Stimulated activated CD8-positive, alpha-beta memory T cell treated with anti-CD3 and anti-CD28 coated beads, Interleukin-12 subunit alpha, Interleukin-12 subunit beta, amount 100 ng/mL, for 1 hour (primary cell): ENCODE measurements around the gene NOS2.
"Not testable (repeated sequence)": the region's sequence is repeated elsewhere in the genome, so short reads cannot be mapped to it uniquely, and the experiment has no call there.

Source experiments
- DNase-seq: peaks from one replicate; pipeline ENCODE4 v3.0.0-alpha.2; 2020; ENCODE audit warnings: low read depth

The NOS2 gene

DNA sequence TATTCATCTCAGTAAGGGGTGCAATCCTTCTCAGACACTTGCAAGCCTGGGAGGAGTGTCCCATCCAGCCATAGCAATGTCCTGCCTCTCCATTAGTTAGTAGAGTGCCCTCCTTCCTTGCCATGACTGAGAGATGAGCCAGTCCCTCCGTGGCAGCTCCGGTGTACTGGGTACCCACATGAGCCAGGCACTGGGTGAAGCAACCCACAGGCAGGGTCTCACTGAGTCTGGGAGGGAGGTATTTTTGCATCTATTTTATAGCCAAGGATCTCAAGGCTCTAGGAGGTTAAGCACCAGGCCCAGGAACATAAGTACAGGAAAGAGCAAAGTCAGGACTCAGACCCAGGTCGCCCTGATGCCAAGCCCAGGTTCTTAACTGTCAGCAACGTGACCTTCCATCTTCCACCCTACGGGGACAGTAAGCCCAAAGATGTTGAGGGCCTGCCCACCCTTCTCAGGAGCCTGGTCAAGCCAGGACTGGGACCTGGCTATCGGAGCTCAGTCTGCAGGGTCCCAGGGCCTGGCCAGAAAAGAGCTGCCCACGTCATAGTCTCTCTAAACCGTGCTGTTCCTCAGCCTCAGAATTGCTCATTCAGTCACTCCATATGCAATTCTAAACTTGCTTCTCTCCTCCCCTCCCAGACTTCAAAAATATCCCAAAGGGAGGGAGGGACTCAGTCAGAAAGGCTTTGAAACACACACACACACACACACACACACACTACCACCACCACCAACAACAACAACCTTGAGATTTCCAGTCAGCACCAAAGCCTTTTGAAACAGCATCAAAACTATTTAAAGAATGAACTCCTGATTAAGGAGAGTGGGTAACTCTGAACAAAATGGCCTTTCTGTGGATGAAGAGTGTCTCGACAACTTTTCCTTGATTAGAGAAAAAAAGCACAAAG lies 16.6 kb downstream of the NOS2 start:
- no peak for DNase-seq

DNA sequence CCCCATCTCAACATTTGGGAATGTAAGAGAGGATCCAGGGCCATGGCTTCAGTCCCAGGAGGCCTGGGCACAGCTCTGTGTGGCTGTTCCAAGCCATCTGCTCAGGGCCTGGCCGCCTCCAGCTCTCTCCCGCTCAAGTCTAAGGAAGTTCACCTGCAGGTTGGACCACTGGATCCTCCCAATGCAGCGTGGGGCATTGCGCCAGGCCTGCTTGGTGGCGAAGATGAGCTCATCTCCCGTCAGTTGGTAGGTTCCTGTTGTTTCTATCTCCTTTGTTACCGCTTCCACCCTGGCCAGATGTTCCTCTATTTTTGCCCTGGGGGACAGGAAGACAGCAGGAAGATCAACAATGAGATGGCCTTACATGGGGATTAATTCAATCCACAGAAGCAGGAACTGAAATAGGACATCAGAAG lies 17.5 kb downstream of the NOS2 start:
- no peak for DNase-seq

- no peak for DNase-seq
These were observed 19.4 kb downstream of the NOS2 start for GRCh38 chr17:27780828-27781404.

- DNase-seq, result no peak
These were observed 20.1 kb downstream of the NOS2 start for GRCh38 chr17:27780092-27780827.

DNA sequence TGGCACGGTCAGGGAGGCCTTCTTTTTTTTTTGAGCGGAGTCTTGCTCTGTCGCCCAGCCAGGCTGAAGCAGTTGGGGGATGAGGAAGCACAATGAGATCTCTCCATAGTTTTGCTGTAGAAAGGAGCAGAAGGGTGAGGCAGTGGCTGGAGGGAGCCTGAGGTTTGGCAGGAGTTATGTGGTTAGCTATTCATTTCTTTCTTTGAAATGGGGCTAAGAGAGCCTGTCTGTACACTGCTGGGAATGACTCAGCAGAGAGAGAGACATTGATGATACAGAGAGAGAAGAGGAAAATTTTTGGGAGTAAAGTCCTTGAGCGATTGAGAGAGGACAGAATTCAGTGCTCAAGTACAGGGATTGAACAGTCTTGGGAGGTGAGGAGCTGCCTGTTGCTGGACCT lies 22.1 kb downstream of the NOS2 start:
- DNase-seq, result no peak

DNA sequence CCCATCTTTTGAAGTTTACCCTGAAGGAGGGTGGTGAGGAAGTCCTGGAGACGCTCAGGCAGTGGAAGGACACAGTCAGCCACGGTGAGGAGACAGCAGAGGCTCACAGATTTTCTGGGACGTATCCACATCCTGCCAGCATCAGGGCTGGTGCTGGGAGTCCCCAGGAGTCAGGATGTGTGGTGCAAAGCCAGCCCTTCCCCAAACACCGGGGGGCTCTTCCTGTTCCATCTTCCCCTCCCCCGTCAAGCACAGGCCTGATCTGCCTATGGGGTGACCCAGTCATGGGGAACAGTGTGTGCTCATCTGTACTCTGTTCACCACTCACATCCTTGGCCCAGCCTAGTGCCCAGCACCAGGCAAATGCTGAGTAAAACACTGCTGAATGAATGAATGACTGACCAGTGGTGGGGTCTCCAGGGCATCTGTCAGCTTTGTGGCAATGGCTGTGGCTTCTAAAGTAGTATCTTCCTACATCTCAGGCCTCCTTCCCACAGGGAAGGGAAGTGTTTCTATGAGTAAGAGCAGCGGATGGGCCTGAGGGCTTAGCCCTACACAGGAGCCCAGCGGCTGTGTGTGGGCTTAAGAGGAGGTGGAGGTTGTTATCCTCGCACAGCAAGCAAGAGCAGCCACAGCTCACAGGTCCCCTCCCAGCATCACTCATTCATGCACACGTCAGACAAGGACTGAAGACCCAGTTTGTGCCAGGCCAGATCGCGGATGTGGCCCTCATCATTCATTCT lies 23.3 kb downstream of the NOS2 start:
- DNase-seq, result no peak

DNA sequence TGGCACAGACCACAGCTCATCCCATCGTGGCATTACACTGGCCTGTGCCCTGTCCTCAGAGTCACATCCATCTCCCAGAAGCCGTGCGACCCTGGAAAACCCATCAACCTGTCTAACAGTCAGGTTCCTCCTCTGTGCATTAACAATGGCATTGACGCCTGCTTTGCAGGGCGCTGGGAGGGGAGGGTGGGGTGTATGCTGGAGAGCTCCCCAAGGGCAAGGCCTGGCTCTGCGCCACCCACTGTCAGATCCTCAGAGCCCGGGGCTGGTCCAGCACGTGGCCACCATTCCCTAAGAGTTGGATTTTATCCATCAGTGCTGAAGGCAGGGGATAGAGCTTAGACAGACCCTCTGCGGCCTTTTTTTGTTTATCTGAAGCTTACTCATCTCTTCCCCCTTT lies 28.7 kb downstream of the NOS2 start:
- no peak for DNase-seq

- DNase-seq, result no peak
These were observed 29.5 kb downstream of the NOS2 start for GRCh38 chr17:27770877-27771276.

DNA sequence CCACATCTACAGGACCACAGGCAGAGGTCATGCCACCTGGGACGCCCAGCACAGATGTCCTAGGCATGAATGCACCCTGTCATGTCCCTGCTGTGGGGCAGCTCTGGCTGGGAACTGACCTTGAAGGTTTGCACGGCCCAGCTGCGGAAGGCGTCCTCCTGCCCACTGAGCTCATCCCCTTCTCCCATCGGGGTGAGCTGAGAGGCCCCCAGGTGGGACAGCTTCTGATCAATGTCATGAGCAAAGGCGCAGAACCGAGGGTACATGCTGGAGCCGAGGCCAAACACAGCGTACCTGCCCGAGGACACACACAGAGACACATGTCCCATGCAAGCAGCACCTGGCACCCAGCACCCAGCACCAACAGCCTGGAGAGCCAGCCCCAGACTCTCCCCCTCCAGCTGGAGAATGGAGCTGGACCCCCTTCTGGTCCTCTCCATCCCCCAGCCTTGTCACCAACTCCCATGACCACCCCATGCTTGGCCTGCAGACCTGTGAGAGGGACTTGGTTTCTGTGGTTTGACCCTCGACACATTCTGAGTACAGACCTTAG lies 31.4 kb downstream of the NOS2 start:
- no peak for DNase-seq

- no peak for DNase-seq
These were observed 33.9 kb downstream of the NOS2 start for GRCh38 chr17:27766438-27766837.

DNA sequence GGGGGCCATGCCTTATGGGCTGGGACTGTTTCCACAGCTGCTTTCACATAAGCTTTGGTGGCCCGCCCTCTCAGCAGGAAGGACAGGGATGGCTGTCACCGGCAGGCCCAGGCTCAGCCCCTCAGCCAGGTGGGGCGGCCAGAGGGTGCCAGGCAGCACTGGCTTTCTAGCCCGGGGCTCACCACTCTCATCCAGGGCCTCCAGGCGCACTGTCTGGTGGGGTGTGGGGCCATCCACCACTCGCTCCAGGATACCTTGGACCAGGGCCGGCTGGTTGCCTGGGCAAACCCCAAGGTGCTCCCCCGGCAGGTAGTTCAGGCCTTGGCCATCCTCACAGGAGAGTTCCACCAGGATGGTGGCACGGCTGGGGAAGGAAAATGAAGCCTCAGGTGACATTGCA lies 35.0 kb downstream of the NOS2 start:
- no peak for DNase-seq

DNA sequence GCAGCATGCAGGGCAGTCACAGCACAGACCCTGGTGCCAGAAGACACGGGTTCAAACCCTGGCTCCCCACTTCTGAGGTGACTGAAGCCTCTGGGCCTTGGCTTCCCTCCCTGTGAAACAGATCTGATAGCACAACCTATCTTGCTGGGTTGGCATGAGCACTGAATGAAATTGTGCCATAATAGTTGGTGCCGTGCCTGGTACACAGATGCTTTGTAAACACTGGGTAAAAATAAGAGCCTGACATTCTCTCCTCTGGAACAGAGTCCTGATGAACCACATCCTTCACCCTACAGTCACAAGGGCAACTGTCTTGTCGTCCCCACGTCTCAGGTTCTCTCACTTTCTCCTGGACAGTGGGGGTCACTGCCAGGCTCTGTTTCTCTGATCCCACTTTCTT lies 35.7 kb downstream of the NOS2 start:
- no peak for DNase-seq

DNA sequence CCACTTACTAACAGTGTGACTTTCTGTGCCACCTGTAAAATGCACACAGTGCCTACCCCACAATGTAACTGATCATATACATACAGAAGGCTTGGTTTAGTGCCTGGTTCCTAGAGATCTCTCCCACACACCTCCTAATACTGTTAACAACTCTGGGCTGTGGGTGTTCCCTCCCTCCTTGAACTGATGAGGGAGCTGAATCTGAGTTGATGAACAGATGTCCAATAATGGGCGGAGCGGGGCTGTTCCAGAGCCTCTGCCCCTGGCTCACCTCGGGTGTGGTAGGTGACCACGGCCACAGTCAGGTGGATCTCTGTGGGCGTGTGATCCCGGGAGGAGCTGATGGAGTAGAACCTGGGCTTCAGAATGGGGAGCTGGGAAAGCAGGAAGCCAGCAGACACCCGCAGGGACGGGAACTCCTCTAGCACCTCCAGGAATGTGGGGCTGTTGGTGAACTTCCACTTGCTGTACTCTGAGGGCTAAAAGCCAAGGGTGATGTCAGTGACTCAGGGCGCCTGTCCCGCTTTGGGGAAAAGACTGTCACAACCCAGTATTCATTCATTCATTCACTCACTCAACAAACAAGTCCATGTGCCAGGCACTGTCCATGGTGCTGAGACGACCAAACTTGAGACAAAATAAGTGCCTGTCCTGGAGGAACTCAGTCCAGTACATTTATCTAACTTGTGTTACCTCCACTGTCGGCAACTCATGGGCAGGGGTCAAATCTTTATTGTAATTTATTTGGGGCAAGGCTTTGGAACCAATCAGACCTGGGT lies 37.6 kb downstream of the NOS2 start:
- no peak for DNase-seq

- DNase-seq, result not testable (repeated sequence)
These were observed 39.4 kb downstream of the NOS2 start for GRCh38 chr17:27760931-27761330.

GRCh38 chr17:27760069-27760885 lies 40.1 kb downstream of the NOS2 start:
- peak; percentile 61 for DNase-seq

DNA sequence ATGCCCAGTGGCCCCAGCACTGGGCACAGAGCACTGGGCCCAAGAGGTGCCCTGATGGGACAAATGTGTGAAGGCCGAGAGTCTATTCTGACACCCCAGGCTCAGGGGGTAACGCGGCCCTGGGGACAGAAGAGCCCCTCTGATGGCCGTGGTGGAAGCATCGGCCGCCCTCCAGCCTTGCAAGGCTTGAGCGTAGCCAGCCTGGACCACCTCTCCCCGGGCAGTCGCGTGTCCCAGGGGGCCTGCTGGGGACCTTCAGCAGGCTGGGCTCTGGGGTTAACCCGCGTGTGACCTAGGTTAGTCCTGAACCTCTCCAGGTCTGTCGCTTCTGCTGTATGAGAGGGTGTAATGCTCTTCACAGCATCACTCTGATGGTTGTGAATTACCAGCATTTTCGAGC lies 40.8 kb downstream of the NOS2 start:
- DNase-seq, result no peak

- DNase-seq, result peak; percentile 18
These were observed 43.6 kb downstream of the NOS2 start for GRCh38 chr17:27756467-27757371.

DNA sequence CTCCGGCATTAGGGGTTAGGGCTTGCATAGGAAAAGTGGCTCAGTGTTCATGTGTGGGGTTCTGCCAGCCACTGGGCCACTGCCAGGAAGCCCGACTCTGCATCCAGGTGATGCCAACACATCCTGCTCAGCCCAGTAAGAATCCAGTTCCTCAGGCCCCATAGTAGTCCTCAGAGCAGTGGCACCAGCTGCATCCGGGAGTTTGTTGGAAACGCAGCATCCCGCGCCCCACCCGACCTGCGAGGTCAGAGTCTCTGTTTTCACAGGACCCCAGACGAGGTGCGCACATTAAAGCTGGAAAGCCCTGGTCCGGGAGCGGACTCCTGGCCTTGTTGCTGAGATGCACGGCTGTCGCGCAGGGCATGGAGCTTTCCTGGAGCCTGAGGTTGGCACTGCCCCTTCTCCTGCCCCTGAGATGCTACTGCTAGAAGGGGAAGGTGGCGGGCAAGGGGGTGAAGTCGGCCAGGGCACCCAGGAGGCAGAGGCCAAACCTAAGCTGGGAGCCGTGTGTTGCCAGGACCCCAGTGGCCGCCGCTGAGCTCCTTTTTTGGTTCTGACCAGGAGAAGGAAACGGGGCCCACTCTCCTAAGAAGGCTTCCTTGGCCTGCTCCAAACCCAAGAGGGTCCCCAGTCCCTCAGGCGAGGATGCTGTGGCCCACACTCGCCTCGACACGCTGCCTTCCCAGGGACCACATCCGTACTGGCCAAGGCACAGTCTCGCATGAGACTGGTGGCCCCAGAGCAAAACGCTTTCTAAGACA lies 44.4 kb downstream of the NOS2 start:
- no peak for DNase-seq
